GM19193 (cell line): ENCODE data around the gene PCSK7.

Source experiments
- POLR2A ChIP-seq: IDR thresholded peaks from 4 replicates; pipeline ENCODE4 v1.6.1; 2011; ENCODE audit not compliant: insufficient read depth, insufficient read length; ENCODE audit errors: extremely low read depth

The PCSK7 gene

GRCh38 chr11:117194267-117194666, 37.6 kb downstream of the PCSK7 start:
- TF ChIP-seq POLR2A = no peak

- no peak for TF ChIP-seq POLR2A
These were observed 38.5 kb downstream of the PCSK7 start for GRCh38 chr11:117193130-117194020.

GRCh38 chr11:117192401-117192875, 39.4 kb downstream of the PCSK7 start:
- no peak for TF ChIP-seq POLR2A

GRCh38 chr11:117191680-117192400, 40.0 kb downstream of the PCSK7 start:
- TF ChIP-seq POLR2A = no peak

- no peak for TF ChIP-seq POLR2A
These were observed 41.8 kb downstream of the PCSK7 start for GRCh38 chr11:117189941-117190544.

- TF ChIP-seq POLR2A = no peak
These were observed 42.5 kb downstream of the PCSK7 start for GRCh38 chr11:117189191-117189940.

- TF ChIP-seq POLR2A = no peak
These were observed 43.2 kb downstream of the PCSK7 start for GRCh38 chr11:117188620-117189081.

- no peak for TF ChIP-seq POLR2A
These were observed 43.9 kb downstream of the PCSK7 start for GRCh38 chr11:117187799-117188481.

GRCh38 chr11:117187428-117187798, 44.5 kb downstream of the PCSK7 start:
- TF ChIP-seq POLR2A = no peak

- no peak for TF ChIP-seq POLR2A
These were observed 44.9 kb downstream of the PCSK7 start for GRCh38 chr11:117187007-117187406.

- TF ChIP-seq POLR2A = no peak
These were observed 45.5 kb downstream of the PCSK7 start for GRCh38 chr11:117186431-117186761.

- no peak for TF ChIP-seq POLR2A
These were observed 46.0 kb downstream of the PCSK7 start for GRCh38 chr11:117185736-117186430.

- TF ChIP-seq POLR2A = no peak
These were observed 48.0 kb downstream of the PCSK7 start for GRCh38 chr11:117183724-117184349.
